Karpas-422 (cell line): Measurements from ENCODE around the gene CERS2. TPM values are rescaled to one million over a fixed set of nuclear protein-coding genes. Genes with fewer than 3 reads are reported as not detected.

Experiments used
- DNase-seq: peaks from one replicate; pipeline ENCODE4 v3.0.0-alpha.2; 2015
- H2AFZ ChIP-seq: fragments of 200-600 bp; sonication (generic); 2 replicates; pipeline ENCODE4 v1.6.1; 2014; ENCODE audit warnings: antibody characterized with exemption, low read length, mixed read lengths
- H3K27ac ChIP-seq: fragments of 200-600 bp; sonication (generic); 2 replicates; pipeline ENCODE4 v1.5.1; 2014; ENCODE audit warnings: mild to moderate bottlenecking, low read length, moderate library complexity
- H3K27me3 ChIP-seq: fragments of 200-600 bp; sonication (generic); 2 replicates; pipeline ENCODE4 v1.6.1; 2014; ENCODE audit warnings: low read length, mixed read lengths
- H3K36me3 ChIP-seq: fragments of 200-600 bp; sonication (generic); 2 replicates; pipeline ENCODE4 v1.6.1; 2014; ENCODE audit warnings: low read length, mixed read lengths; ENCODE audit not compliant: insufficient read depth
- H3K4me1 ChIP-seq: fragments of 200-600 bp; sonication (generic); 2 replicates; pipeline ENCODE4 v1.6.1; 2014; ENCODE audit warnings: mild to moderate bottlenecking, low read length, mixed read lengths
- H3K4me2 ChIP-seq: fragments of 200-600 bp; sonication (generic); 2 replicates; pipeline ENCODE4 v1.6.1; 2014; ENCODE audit warnings: low read length, low read depth, mild to moderate bottlenecking; ENCODE audit not compliant: poor library complexity, severe bottlenecking
- H3K4me3 ChIP-seq: fragments of 200-600 bp; sonication (generic); 2 replicates; pipeline ENCODE4 v1.5.1; 2014; ENCODE audit warnings: mild to moderate bottlenecking, antibody characterized with exemption, low read length, mixed read lengths
- H3K79me2 ChIP-seq: fragments of 200-600 bp; sonication (generic); 2 replicates; pipeline ENCODE4 v1.6.1; 2014; ENCODE audit warnings: mild to moderate bottlenecking, low read length, mixed read lengths
- H3K9ac ChIP-seq: fragments of 200-600 bp; sonication (generic); 2 replicates; pipeline ENCODE4 v1.6.0; 2014; ENCODE audit warnings: low read length
- H3K9me2 ChIP-seq: fragments of 200-600 bp; sonication (generic), shearing (Covaris generic); replicated peaks from 2 replicates; pipeline ENCODE4 v1.6.0; 2014; ENCODE audit warnings: mild to moderate bottlenecking, low read length, moderate library complexity; ENCODE audit not compliant: insufficient read depth
- H3K9me3 ChIP-seq: fragments of 300-700, 200-600 bp; sonication (generic); 2 replicates; pipeline ENCODE4 v1.6.1; 2014; ENCODE audit warnings: low read length, mixed read lengths
- H4K20me1 ChIP-seq: fragments of 200-600 bp; sonication (generic); 2 replicates; pipeline ENCODE4 v1.6.1; 2014; ENCODE audit warnings: mild to moderate bottlenecking, antibody characterized with exemption, low read length, low read depth; ENCODE audit not compliant: insufficient read depth
- total RNA-seq: library from RNA; depleted of rRNA; stranded (reverse); fragments of >200 nt; shearing (Covaris generic); gene quantifications from 2 replicates; pipeline ENCODE4 v1.2.3, GENCODE V29; 2014; ENCODE audit warnings: low replicate concordance

The CERS2 gene
- total RNA-seq, 1 experiment from 2014 or later, result 140 TPM

GRCh38 chr1:150976879-150977694 is 2.5 kb upstream of the CERS2 start:
- Histone ChIP-seq H3K27me3 (no peaks in the 10 kb centered on the region), H2AFZ (no peak overlapping the region), H3K4me2 (peak overlapping the region; percentile 63), H3K4me1 (peaks cover 38% of the 10 kb centered on the region), H3K9me3 (no peaks in the 10 kb centered on the region), H4K20me1 (peaks cover 7% of the 10 kb centered on the region; the same call in 1 of the 2 replicates), H3K9me2 (no peaks in the 10 kb centered on the region), H3K9ac (peak overlapping the region; percentile 60), H3K27ac (peak overlapping the region; percentile 4; the same call in 1 of the 2 replicates), H3K4me3 (peak overlapping the region; percentile 56), H3K36me3 (no peaks in the 10 kb centered on the region), H3K79me2 (peaks cover 21% of the 10 kb centered on the region)
- peak; percentile 86 for DNase-seq

GRCh38 chr1:150976401-150976821 is 1.8 kb upstream of the CERS2 start:
- H3K27ac ChIP-seq, result no peak overlapping the region
- no peaks in the 10 kb centered on the region for H3K9me2 ChIP-seq
- H2AFZ ChIP-seq, result no peak overlapping the region
- no peak overlapping the region for H3K4me2 ChIP-seq
- H3K4me3 ChIP-seq, result no peak overlapping the region
- no peaks in the 10 kb centered on the region for H3K9me3 ChIP-seq
- H3K36me3 ChIP-seq, result peaks cover 3% of the 10 kb centered on the region; the same call in 1 of the 2 replicates
- peaks cover 45% of the 10 kb centered on the region for H3K4me1 ChIP-seq
- DNase-seq, result no peak
- no peaks in the 10 kb centered on the region for H3K27me3 ChIP-seq
- H3K79me2 ChIP-seq, result peaks cover 27% of the 10 kb centered on the region
- H4K20me1 ChIP-seq, result peaks cover 13% of the 10 kb centered on the region
- H3K9ac ChIP-seq, result no peak overlapping the region

- Histone ChIP-seq H3K9ac (peak overlapping the region; percentile 82), H3K4me2 (peak overlapping the region; percentile 85), H3K27me3 (no peaks in the 10 kb centered on the region), H2AFZ (no peak overlapping the region), H3K79me2 (peaks cover 51% of the 10 kb centered on the region), H3K4me1 (peaks cover 49% of the 10 kb centered on the region), H3K4me3 (peak overlapping the region; percentile 74), H3K9me3 (no peaks in the 10 kb centered on the region), H3K36me3 (peaks cover 5% of the 10 kb centered on the region; the same call in 1 of the 2 replicates), H3K27ac (peak overlapping the region; percentile 80), H3K9me2 (no peaks in the 10 kb centered on the region), H4K20me1 (peaks cover 23% of the 10 kb centered on the region)
- DNase-seq, result peak; percentile 83
Observed at GRCh38 chr1:150973836-150974579, 627 bp downstream of the CERS2 start.

GRCh38 chr1:150973258-150973835 is 1.3 kb downstream of the CERS2 start:
- Histone ChIP-seq H2AFZ (no peak overlapping the region), H3K27ac (peak overlapping the region; percentile 80)

GRCh38 chr1:150972417-150972940 is 2.2 kb downstream of the CERS2 start:
- Histone ChIP-seq H3K4me1 (peaks cover 44% of the 10 kb centered on the region), H3K27me3 (no peaks in the 10 kb centered on the region), H4K20me1 (peaks cover 26% of the 10 kb centered on the region), H3K36me3 (peaks cover 9% of the 10 kb centered on the region; the same call in 1 of the 2 replicates), H3K9me3 (no peaks in the 10 kb centered on the region), H3K79me2 (peaks cover 55% of the 10 kb centered on the region), H2AFZ (no peak overlapping the region), H3K27ac (peak overlapping the region; percentile 80), H3K9ac (peak overlapping the region; percentile 82), H3K4me3 (peak overlapping the region; percentile 74), H3K9me2 (no peaks in the 10 kb centered on the region), H3K4me2 (peak overlapping the region; percentile 85)
- no peak for DNase-seq

More at GRCh38 chr1:150973258-150973835, 1.3 kb downstream of the CERS2 start:
- H3K36me3 ChIP-seq, result peaks cover 9% of the 10 kb centered on the region; the same call in 1 of the 2 replicates
- H3K4me3 ChIP-seq, result peak overlapping the region; percentile 74
- no peaks in the 10 kb centered on the region for H3K27me3 ChIP-seq
- H4K20me1 ChIP-seq, result peaks cover 26% of the 10 kb centered on the region
- no peaks in the 10 kb centered on the region for H3K9me3 ChIP-seq
- H3K9ac ChIP-seq, result peak overlapping the region; percentile 82
- peak overlapping the region; percentile 85 for H3K4me2 ChIP-seq
- DNase-seq, result peak; percentile 61
- peaks cover 47% of the 10 kb centered on the region for H3K4me1 ChIP-seq
- H3K79me2 ChIP-seq, result peaks cover 55% of the 10 kb centered on the region
- H3K9me2 ChIP-seq, result no peaks in the 10 kb centered on the region

- Histone ChIP-seq H3K9ac (peak overlapping the region; percentile 82), H3K4me2 (peak overlapping the region; percentile 85), H3K4me3 (peak overlapping the region; percentile 74), H3K9me3 (no peaks in the 10 kb centered on the region), H3K4me1 (peaks cover 37% of the 10 kb centered on the region), H2AFZ (no peak overlapping the region), H3K79me2 (peaks cover 55% of the 10 kb centered on the region), H4K20me1 (peaks cover 26% of the 10 kb centered on the region), H3K36me3 (peaks cover 15% of the 10 kb centered on the region; the same call in 1 of the 2 replicates), H3K27ac (peak overlapping the region; percentile 80), H3K27me3 (no peaks in the 10 kb centered on the region), H3K9me2 (no peaks in the 10 kb centered on the region)
- no peak for DNase-seq
Observed at GRCh38 chr1:150971583-150972416, 2.8 kb downstream of the CERS2 start.

GRCh38 chr1:150970808-150971582 is 3.6 kb downstream of the CERS2 start:
- H3K9me3 ChIP-seq, result no peaks in the 10 kb centered on the region
- no peaks in the 10 kb centered on the region for H3K9me2 ChIP-seq
- H2AFZ ChIP-seq, result no peak overlapping the region
- H3K4me3 ChIP-seq, result no peak overlapping the region; the same call in 1 of the 2 replicates
- H3K9ac ChIP-seq, result peak overlapping the region; percentile 82; the same call in 1 of the 2 replicates
- H4K20me1 ChIP-seq, result peaks cover 29% of the 10 kb centered on the region
- peaks cover 21% of the 10 kb centered on the region; the same call in 1 of the 2 replicates for H3K36me3 ChIP-seq
- H3K27ac ChIP-seq, result peak overlapping the region; percentile 80
- H3K4me2 ChIP-seq, result peak overlapping the region; percentile 85
- H3K79me2 ChIP-seq, result peaks cover 55% of the 10 kb centered on the region
- no peak for DNase-seq
- no peaks in the 10 kb centered on the region for H3K27me3 ChIP-seq
- peaks cover 34% of the 10 kb centered on the region for H3K4me1 ChIP-seq
